ENCODE data around the gene UBE2E3.

DNA sequence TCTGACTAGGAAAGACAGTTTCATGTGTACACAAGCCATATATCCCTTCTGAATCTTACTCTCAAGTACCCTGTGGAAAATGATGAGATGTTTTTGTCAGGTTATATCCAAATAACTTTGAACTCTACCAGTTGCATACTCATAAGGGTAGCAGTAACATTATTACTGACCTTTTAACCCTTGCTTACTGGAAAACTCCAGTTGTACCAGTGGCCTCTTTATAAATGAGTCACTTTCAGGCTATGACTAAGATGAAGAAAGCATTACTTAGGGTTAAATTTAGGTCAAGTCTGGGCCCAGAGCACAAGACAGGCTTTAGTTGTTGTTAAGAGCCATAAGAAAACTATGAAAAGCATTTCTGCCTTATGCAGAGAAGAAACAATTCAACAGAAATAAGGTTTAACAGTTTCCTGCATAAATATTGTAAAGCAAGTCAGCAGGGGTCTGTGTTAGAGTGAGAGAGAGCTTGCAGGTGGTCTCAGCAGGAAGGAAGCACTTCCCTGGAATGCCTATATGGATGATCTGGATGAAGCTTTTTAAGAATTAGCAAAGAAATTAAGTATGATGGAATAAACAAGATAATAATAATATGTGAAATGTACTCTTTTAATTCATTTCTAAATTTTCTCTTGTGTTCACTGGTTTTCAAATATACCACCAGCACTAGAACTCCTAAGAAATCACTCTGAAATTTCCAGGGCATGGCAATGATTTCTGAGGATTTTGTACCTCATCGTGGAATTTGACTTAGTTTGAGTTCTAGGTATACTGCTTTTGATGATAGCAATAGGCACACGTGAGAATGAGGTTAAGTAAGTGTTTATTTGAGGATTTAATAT, 126.6 kb downstream of the UBE2E3 start:
- TF ChIP-seq CTCF (IDR thresholded peaks at IDR 0.05) (no peak), POLR2A (IDR thresholded peaks at IDR 0.05) (no peak)

Data from esophagus squamous epithelium (tissue), 4 donors.